T follicular helper cell (primary cell): ENCODE data around the gene C1QC.
"Not testable (repeated sequence)": the region's sequence is repeated elsewhere in the genome, so short reads cannot be mapped to it uniquely, and the experiment has no call there.

ENCODE experiments used
- DNase-seq: peaks from one replicate; pipeline ENCODE4 v3.0.0-alpha.2; 2020; ENCODE audit warnings: low read depth

The C1QC gene

DNA sequence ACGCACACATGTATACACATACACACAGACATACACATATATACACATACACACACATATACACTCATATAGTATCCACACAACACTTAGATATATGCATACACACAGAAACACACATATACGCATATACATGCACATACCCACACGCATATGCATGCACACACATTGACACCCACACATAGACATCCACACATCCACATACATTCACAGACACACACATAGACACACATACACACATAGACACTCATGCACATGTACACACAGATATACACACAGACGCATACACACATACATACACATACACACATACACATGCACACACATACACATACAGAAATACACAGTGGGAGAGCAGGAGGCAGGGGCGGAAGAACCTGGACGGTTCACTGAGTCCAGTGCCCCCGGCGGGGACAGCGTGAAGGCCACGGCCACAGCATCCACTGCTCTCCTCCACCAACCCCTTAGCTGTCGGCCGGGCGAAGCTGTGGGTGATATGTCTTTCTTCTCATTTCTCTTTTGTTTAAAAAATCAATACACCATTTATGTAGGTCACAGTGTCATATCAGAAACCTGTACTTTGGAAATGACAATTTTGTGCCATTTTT lies 6.8 kb downstream of the C1QC start:
- DNase-seq, result no peak

DNA sequence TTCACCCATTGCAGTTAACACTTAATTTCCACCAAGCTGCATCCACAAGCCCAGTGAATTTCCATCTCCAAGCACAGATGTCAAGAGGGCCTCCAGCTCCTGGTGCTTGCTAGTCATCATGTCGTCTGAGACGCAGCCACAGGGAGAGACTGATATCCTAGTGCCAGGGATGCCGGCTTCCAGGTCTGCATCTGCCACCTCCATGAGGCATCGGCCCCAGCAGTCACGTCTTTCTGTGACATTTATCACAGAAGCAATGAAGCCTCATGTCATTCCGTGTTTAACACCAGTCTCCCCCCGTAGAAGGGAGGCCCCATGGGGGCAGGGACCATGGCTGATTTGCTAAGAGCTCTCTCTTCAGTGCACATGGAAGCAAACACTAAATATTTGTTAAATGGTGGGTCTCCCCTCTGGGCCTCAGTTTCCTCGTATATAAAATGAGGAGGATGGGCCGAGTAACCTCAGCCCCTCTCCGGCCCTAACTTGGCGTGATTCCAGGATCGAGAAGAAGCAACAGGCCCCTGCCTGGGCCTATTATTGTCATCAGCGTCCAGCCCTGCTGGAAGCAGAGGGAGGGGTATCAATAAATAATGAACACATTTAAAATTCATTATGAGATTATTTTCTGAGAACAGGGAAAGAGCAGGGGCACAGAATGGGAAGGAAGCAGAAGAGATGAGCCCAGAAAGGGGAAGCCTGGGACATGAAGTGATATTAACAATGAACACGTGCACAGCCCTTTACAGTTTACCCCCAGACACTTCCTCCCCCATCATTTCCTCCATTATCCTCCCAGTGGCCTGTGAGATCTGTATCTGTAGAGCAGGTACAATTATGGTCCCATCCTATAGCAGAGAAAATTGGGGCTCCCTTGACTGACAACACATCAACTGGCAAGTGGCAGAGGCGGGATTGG lies 8.8 kb downstream of the C1QC start:
- DNase-seq, result no peak

- no peak for DNase-seq
These were observed 9.5 kb downstream of the C1QC start, which contains the start of gene C1QB for GRCh38 chr1:22652881-22653316. C1QB (plus strand) TSS chr1:22653236; CDS start chr1:22659463, 6,227 bp downstream.

GRCh38 chr1:22654692-22655091 lies 11.3 kb downstream of the C1QC start:
- no peak for DNase-seq

- DNase-seq, result no peak
These were observed 15.1 kb downstream of the C1QC start for GRCh38 chr1:22658385-22659163.

DNA sequence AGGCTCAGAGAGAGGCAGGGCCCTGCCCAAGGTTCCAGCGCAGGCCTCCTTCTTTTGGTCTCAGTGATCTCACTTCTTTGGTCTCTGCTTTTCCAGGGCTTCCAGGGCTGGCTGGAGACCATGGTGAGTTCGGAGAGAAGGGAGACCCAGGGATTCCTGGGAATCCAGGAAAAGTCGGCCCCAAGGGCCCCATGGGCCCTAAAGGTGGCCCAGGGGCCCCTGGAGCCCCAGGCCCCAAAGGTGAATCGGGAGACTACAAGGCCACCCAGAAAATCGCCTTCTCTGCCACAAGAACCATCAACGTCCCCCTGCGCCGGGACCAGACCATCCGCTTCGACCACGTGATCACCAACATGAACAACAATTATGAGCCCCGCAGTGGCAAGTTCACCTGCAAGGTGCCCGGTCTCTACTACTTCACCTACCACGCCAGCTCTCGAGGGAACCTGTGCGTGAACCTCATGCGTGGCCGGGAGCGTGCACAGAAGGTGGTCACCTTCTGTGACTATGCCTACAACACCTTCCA lies 17.3 kb downstream of the C1QC start:
- no peak for DNase-seq

- DNase-seq, result no peak
These were observed 18.4 kb downstream of the C1QC start for GRCh38 chr1:22661880-22662279.

DNA sequence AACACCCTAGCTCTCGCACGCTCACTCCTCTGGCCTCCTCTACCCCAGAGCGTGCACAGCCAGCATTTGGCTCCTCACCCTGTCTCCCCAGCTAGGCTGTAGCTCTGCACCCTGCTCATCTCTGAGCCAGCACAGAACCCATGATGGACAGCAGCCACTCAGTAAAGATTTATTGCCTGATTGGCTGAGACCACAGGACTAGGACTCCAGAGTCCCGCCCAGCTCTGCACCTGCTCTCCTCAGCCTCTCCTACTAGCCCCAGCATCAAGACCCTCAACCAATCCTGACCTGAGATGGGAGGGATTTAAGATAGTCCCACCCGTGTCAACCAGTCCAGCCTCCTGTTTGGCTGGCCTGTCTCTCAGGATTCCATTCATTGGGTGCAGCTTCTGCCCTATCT lies 18.9 kb downstream of the C1QC start:
- no peak for DNase-seq

DNA sequence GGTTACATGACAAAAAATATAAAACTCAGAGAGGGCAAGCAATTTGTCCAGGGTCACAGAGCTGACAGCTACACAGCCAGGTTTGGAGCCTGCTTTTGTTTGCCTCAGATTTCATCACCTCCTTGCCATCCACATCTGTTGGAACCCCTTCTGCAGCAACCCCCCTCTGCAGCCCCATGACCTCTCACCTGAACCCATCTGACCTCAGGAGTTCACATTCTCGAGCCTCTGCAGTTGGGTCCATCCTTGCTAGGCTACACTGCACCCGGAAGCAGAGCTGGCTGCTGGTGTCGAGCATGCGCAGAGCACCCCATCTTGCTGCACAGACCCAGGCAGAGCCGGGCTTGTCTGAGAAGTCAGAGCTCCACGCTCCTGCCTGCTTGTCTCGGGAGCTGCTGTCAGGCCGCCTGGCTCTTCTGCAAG lies 19.6 kb downstream of the C1QC start:
- DNase-seq, result no peak

GRCh38 chr1:22665752-22666151 lies 22.3 kb downstream of the C1QC start:
- no peak for DNase-seq

GRCh38 chr1:22666412-22666811 lies 23.0 kb downstream of the C1QC start:
- no peak for DNase-seq

DNA sequence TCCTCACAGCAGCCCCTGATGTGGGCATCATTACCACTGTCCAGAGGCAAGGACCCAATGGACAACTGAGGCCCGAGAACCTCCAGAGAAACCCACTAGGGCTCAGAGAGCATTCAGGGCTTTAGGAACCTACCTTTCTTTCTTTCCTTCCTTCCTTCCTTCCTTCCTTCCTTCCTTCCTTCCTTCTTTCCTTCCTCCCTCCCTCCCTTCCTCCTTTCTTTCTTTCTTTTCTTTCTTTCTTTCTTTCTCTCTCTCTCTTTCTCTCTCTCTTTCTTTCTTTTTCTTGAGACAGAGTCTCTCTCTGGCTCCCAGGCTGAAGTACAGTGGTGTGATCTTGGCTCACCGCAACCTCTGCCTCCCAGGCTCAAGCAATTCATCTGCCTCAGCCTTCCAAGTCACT lies 25.4 kb downstream of the C1QC start:
- not testable (repeated sequence) for DNase-seq

DNA sequence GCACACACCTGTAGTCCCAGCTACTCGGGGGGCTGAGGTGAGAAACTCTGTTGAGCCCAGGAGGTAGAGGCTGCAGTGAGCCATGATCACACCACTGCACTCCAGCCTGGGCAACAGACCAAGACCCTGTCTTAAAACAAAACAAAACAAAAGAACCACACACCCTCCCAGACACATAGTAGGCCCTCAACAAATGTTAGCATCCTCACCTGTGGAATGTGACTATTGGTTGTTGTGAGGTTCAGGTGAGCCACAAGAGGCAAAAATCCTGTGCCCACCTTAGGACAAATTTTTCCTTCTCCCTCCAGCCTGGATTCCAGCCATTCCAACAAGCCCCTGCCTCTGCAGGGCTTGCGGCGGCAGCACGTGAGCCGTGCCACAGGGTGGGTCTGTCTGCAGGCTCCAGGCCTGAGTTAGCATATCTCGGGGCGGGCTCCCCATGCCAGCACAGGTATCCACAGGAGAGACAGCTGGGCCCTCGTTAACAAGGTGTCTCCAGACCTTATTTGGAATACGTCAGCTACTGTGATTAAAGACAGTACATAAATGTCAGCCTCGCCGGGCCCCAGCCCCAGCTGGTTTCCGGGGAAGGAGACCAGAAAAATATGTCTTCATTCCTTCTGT lies 27.0 kb downstream of the C1QC start:
- no peak for DNase-seq

DNA sequence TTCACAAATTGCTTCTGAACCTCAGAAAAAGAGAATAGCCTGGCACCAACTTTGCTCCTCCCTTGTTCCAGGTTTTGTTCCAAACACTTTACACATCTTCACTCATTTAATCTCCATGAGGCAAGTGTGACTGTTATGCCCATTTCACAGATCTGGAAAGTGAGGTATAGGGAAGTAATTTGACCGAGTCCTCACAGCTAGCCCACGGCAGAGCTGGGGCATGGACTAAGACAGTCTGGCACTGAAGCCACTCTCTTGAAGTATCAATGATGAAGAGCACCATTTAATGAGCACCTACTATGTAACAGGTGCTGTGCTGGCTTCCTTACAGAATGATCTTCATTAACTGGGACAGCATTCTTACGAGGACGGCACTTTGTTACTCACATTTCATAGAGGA lies 28.6 kb downstream of the C1QC start:
- no peak for DNase-seq

DNA sequence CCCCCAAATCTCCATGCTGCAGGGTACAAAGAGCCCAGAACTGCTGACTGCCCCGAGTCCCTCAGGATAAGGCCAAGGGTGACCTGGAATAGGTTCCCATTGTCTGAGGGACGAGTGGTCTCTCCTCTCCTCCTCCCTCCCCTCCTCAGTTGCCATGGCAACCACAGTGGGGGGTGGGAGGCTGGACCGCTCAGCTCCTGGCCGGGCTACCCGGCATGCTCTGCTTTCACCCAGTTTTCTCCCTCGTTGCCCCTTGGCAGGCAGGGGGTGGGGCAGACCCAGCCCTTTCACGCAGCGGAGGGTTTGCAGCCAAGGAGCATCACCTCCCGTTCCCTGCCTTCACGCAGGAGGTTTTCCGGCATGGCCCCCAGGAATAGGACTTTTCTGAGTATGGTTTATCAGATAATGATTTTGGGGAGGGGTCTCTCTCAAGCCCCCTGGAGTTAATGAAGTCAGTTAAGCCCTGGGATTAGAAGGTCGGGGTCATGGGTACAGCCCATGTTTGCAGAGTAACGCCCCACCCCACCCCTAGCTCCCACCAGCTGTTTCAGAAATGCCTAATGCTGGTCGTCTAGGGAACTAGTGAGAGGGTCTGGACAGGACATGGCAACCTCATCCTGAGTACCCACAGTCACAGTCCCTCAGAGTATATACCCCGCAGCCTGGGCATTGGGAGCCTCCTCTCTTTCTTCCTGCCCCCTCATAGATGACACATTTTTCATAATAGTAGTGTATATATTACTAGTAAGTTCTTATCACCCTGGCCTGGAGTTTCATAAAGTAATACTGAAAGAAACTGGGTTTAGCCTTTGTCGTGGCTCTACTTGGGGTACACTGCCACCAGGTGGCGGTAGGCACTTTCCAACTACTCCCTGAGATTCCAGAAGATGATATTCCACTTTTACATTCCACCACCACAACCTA lies 30.3 kb downstream of the C1QC start:
- no peak for DNase-seq

GRCh38 chr1:22674410-22674749 lies 30.9 kb downstream of the C1QC start:
- DNase-seq, result no peak

DNA sequence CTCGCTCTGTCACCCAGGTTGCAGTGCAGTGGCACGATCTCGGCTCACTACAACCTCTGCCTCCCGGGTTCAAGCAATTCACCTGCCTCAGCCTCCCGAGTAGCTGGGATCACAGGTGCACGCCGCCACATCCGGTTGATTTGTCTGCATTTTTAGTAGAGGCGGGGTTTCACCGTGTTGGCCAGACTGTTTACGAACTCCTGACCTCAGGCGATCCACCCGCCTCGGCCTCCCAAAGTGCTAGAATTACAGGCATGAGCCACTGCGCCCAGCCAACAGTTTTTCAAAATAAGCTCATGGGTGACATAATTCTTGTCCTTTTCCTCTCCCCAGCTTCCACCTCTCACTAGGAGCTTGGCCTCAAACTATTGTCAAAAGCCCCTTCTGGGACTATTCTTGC lies 32.7 kb downstream of the C1QC start:
- not testable (repeated sequence) for DNase-seq

DNA sequence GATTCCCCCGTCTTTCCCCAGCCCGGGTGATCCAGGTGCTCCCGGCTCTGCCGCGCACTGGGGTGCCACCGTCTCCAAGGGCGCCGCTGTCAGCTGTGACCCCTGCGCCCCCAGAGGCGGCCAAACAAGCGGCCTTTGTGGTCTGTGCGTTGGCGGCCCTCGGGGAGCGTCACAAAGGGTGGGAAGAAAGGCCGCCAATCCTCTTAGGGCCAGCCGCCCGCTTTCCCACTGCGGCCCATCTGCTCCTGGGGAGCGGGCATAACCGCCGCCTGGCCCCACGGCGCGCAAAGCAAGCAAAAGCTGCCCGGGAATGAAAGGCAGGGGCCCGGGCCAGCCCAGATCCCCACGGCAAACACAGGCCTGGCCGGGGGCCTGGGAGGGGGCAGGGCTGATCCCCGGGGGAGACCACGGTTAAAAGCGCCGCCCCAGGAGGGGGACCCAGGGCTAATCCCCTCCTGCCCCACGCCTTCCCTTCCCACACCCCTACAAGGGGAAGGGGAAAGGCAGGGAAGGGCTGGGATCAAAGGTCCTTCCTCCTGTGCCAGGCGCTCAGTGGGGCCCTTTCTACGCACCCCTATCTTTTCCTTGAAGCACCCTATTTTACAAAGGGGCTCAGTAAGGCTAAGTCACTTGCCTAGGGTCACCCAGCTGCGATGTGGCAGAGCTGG lies 33.6 kb downstream of the C1QC start:
- DNase-seq, result no peak

GRCh38 chr1:22677931-22678896 lies 34.8 kb downstream of the C1QC start:
- no peak for DNase-seq
